Measurements from ENCODE around the gene C2CD4C. TPM values are rescaled to one million over a fixed set of nuclear protein-coding genes. Genes with fewer than 3 reads are reported as not detected.
"Not testable (repeated sequence)": the region's sequence is repeated elsewhere in the genome, so short reads cannot be mapped to it uniquely, and the experiment has no call there.

The C2CD4C gene
- polyA plus RNA-seq, 6 donors from 2014 or later, result not detected

GRCh38 chr19:367561-367960 is 41.4 kb downstream of the C2CD4C start:
- Mint-ChIP-seq H3K4me1 (no peaks in the 10 kb centered on the region), H3K4me3 (no peak overlapping the region), H3K27me3 (peaks cover 10 to 40% (median 39%) of the 10 kb centered on the region in 3 donors), H3K36me3 (peaks cover 0 to 8% of the 10 kb centered on the region in 2 donors), H3K9me3 (peaks cover 0 to 4% (median 0%) of the 10 kb centered on the region in 7 donors), H3K27ac (no peak overlapping the region)
- ATAC-seq (ENCODE audit: low read depth in 2 of 2), result no peak
- no peak for DNase-seq

- peak overlapping the region in 1 of 8 donors; percentile 12 for H3K4me3 Mint-ChIP-seq
- H3K36me3 Mint-ChIP-seq, result peaks cover 0 to 8% of the 10 kb centered on the region in 2 donors
- DNase-seq (no peak), ATAC-seq (ENCODE audit: low read depth in 2 of 2) (no peak)
- H3K27ac Mint-ChIP-seq, result peak overlapping the region in 1 of 6 donors; percentile 89
- H3K4me1 Mint-ChIP-seq, result no peaks in the 10 kb centered on the region
- H3K27me3 Mint-ChIP-seq, result peaks cover 7 to 37% (median 34%) of the 10 kb centered on the region in 3 donors
- peaks cover 0 to 4% (median 0%) of the 10 kb centered on the region in 7 donors for H3K9me3 Mint-ChIP-seq
Observed at GRCh38 chr19:366951-367350, 42.0 kb downstream of the C2CD4C start.

- Mint-ChIP-seq H3K9me3 (peaks cover 0 to 4% (median 0%) of the 10 kb centered on the region in 7 donors), H3K27ac (no peak overlapping the region), H3K27me3 (peaks cover 4 to 31% (median 27%) of the 10 kb centered on the region in 3 donors), H3K4me3 (no peak overlapping the region), H3K36me3 (peaks cover 0 to 8% of the 10 kb centered on the region in 2 donors), H3K4me1 (no peaks in the 10 kb centered on the region)
- no peak for ATAC-seq (ENCODE audit: low read depth in 2 of 2)
- no peak for DNase-seq
Observed at GRCh38 chr19:366205-366783, 42.7 kb downstream of the C2CD4C start.

- Mint-ChIP-seq H3K36me3 (peaks cover 0 to 8% of the 10 kb centered on the region in 2 donors), H3K9me3 (peaks cover 0 to 4% (median 0%) of the 10 kb centered on the region in 7 donors), H3K27ac (no peak overlapping the region), H3K4me1 (no peaks in the 10 kb centered on the region), H3K27me3 (peaks cover 4 to 27% (median 18%) of the 10 kb centered on the region in 3 donors), H3K4me3 (no peak overlapping the region)
- ATAC-seq (ENCODE audit: low read depth in 2 of 2), result no peak
- no peak for DNase-seq
Observed at GRCh38 chr19:364496-365287, 44.3 kb downstream of the C2CD4C start.

- no peak overlapping the region for H3K27ac Mint-ChIP-seq
- H3K4me1 Mint-ChIP-seq, result no peaks in the 10 kb centered on the region
- peaks cover 0 to 8% of the 10 kb centered on the region in 2 donors for H3K36me3 Mint-ChIP-seq
- peaks cover 2 to 14% (median 12%) of the 10 kb centered on the region in 3 donors for H3K27me3 Mint-ChIP-seq
- peaks cover 0 to 4% (median 0%) of the 10 kb centered on the region in 7 donors for H3K9me3 Mint-ChIP-seq
- H3K4me3 Mint-ChIP-seq, result no peak overlapping the region
- DNase-seq (no peak), ATAC-seq (ENCODE audit: low read depth in 2 of 2) (no peak)
Observed at GRCh38 chr19:362683-363082, 46.3 kb downstream of the C2CD4C start.

GRCh38 chr19:362154-362553 is 46.8 kb downstream of the C2CD4C start:
- Mint-ChIP-seq H3K4me1 (no peaks in the 10 kb centered on the region), H3K27ac (no peak overlapping the region), H3K4me3 (no peak overlapping the region), H3K27me3 (peaks cover 0 to 14% (median 13%) of the 10 kb centered on the region in 3 donors), H3K9me3 (peaks cover 0 to 4% (median 0%) of the 10 kb centered on the region in 7 donors), H3K36me3 (peaks cover 0 to 5% of the 10 kb centered on the region in 2 donors)
- ATAC-seq (ENCODE audit: low read depth in 2 of 2), result no peak
- no peak for DNase-seq

GRCh38 chr19:359653-359925 is 49.4 kb downstream of the C2CD4C start:
- DNase-seq (no peak), ATAC-seq (ENCODE audit: low read depth in 2 of 2) (no peak)
- peaks cover 0 to 15% (median 13%) of the 10 kb centered on the region in 3 donors for H3K27me3 Mint-ChIP-seq
- H3K4me1 Mint-ChIP-seq, result no peaks in the 10 kb centered on the region
- H3K36me3 Mint-ChIP-seq, result no peaks in the 10 kb centered on the region
- no peak overlapping the region for H3K4me3 Mint-ChIP-seq
- H3K27ac Mint-ChIP-seq, result no peak overlapping the region
- peaks cover 0 to 17% (median 11%) of the 10 kb centered on the region in 7 donors for H3K9me3 Mint-ChIP-seq

GRCh38 chr19:355536-355935 is 53.4 kb downstream of the C2CD4C start:
- H3K36me3 Mint-ChIP-seq; DNase-seq; ATAC-seq (ENCODE audit: low read depth in 2 of 2); H3K27ac Mint-ChIP-seq; H3K4me1 Mint-ChIP-seq; H3K4me3 Mint-ChIP-seq: not testable (repeated sequence)
- H3K27me3 Mint-ChIP-seq, result peaks cover 0 to 15% (median 8%) of the 10 kb centered on the region in 3 donors
- peaks cover 10 to 40% (median 29%) of the 10 kb centered on the region in 7 donors for H3K9me3 Mint-ChIP-seq

Other genes with a start within 250 kb of the C2CD4C start
- gene PLPP2, start 117.7 kb downstream of the C2CD4C start, polyA plus RNA-seq (ENCODE audit: low read depth in 6 of 6), result not detected
- gene MIER2, start 64.4 kb downstream of the C2CD4C start, polyA plus RNA-seq (ENCODE audit: low read depth in 6 of 6), result 1 to 10 TPM; 2.4 to 5.1 (median 3.9) TPM
- gene SHC2, start 51.9 kb upstream of the C2CD4C start, polyA plus RNA-seq (ENCODE audit: low read depth in 6 of 6), result under 1 TPM in 1 of 6 donors, not detected in 5; 0.20 TPM
- gene MADCAM1, start 87.3 kb upstream of the C2CD4C start, polyA plus RNA-seq (ENCODE audit: low read depth in 6 of 6), result under 1 TPM in 4 of 6 donors, not detected in 2; 0.24 to 0.34 (median 0.30) TPM
- gene TPGS1, start 98.3 kb upstream of the C2CD4C start, polyA plus RNA-seq (ENCODE audit: low read depth in 6 of 6), result 10 to 100 TPM; 14.6 to 30.0 (median 18.7) TPM
- 10 to 100 TPM; 17.7 to 30.6 (median 19.4) TPM for gene CDC34, start 122.6 kb upstream of the C2CD4C start, polyA plus RNA-seq (ENCODE audit: low read depth in 6 of 6)
- gene GZMM, start 134.9 kb upstream of the C2CD4C start, polyA plus RNA-seq (ENCODE audit: low read depth in 6 of 6), result 1 to 10 TPM in 2 of 6 donors, under 1 TPM in 2, not detected in 2; 0.40 to 1.5 (median 1.0) TPM
- 100 to 1,000 TPM; 205 to 270 (median 235) TPM for gene BSG, start 163.4 kb upstream of the C2CD4C start, polyA plus RNA-seq (ENCODE audit: low read depth in 6 of 6)
- gene HCN2, start 180.7 kb upstream of the C2CD4C start, polyA plus RNA-seq (ENCODE audit: low read depth in 6 of 6), result not detected
- gene POLRMT, start 224.4 kb upstream of the C2CD4C start, polyA plus RNA-seq (ENCODE audit: low read depth in 6 of 6), result 10 to 100 TPM; 12.1 to 56.8 (median 34.4) TPM
- not detected for gene FGF22, start 230.7 kb upstream of the C2CD4C start, polyA plus RNA-seq (ENCODE audit: low read depth in 6 of 6)